ENCODE results near the gene PRIM1. TPM values are rescaled to one million over a fixed set of nuclear protein-coding genes. Genes with fewer than 3 reads are reported as not detected.
A peak's percentile ranks its signal among the peaks of the same experiment; 100 is the strongest.

The PRIM1 gene
- total and polyA plus RNA-seq, 2 of the 13 experiments (the other 11 are each of a cell fraction or from before 2014, with no cell fraction given): 30.0 to 47.3 TPM

- TF ChIP-seq SNAPC4 (CRISPR knock-in tag; IDR thresholded peaks at IDR 0.05): peak; percentile 88
- TF ChIP-seq IRX3 (CRISPR knock-in tag; IDR thresholded peaks at IDR 0.05; ENCODE audit: borderline replicate concordance, low read depth): peak; percentile 20; the same call in 1 of the 2 replicates
- peak; percentile 13; the same call in 1 of the 2 replicates for TF ChIP-seq CBFB (CRISPR knock-in tag; IDR thresholded peaks at IDR 0.05)
- TF ChIP-seq HOXA5 (CRISPR knock-in tag; IDR thresholded peaks at IDR 0.05): peak; percentile 16; the same call in 1 of the 2 replicates
- peak; percentile 15; the same call in 1 of the 2 replicates for TF ChIP-seq ZNF142 (CRISPR knock-in tag; IDR thresholded peaks at IDR 0.05)
- TF ChIP-seq ZNF580 (CRISPR knock-in tag; IDR thresholded peaks at IDR 0.05; ENCODE audit: borderline replicate concordance, low read depth): peak; percentile 26; the same call in 1 of the 2 replicates
- no peak for TF ChIP-seq TCF12 (IDR thresholded peaks at IDR 0.05)
- no peak for TF ChIP-seq TCF12 (CRISPR knock-in tag; IDR thresholded peaks at IDR 0.05)
- TF ChIP-seq SPEN (CRISPR knock-in tag; IDR thresholded peaks at IDR 0.05; ENCODE audit: low read depth): no peak
- TF ChIP-seq ZNF766 (CRISPR knock-in tag; IDR thresholded peaks at IDR 0.05; ENCODE audit: borderline replicate concordance): no peak
- TF ChIP-seq NR1H2 (CRISPR knock-in tag; IDR thresholded peaks at IDR 0.05; ENCODE audit: borderline replicate concordance, low read depth): 0 out of 2 replicates have a peak, but pooled peaks have one; percentile 50
- TF ChIP-seq HIVEP1 (CRISPR knock-in tag; IDR thresholded peaks at IDR 0.05): peak; percentile 12
- no peak for TF ChIP-seq MAZ (IDR thresholded peaks at IDR 0.05; ENCODE audit: borderline replicate concordance, low read depth, low read length)
- no peak for TF ChIP-seq MAZ (CRISPR knock-in tag; IDR thresholded peaks at IDR 0.05; ENCODE audit: low read depth)
- TF ChIP-seq WIZ (CRISPR knock-in tag; IDR thresholded peaks at IDR 0.05): no peak
- 0 out of 2 replicates have a peak, but pooled peaks have one; percentile 22 for TF ChIP-seq NR2F2 (IDR thresholded peaks at IDR 0.05; ENCODE audit: borderline replicate concordance, low read depth)
- TF ChIP-seq SRSF1 (optimal IDR thresholded peaks at IDR 0.05; ENCODE audit: low read depth, low read length): peak; percentile 38
- 0 out of 2 replicates have a peak, but pooled peaks have one; percentile 43 for TF ChIP-seq ZSCAN12 (CRISPR knock-in tag; IDR thresholded peaks at IDR 0.05)
Measured at GRCh38 chr12:56687223-56688128, 64.6 kb downstream of the PRIM1 start (continued).
